Hippocampal formation (tissue), 2 donors: Measurements from ENCODE around the gene TPRG1L.
A peak's percentile ranks its signal among the peaks of the same experiment; 100 is the strongest.
"Not testable (repeated sequence)": the region's sequence is repeated elsewhere in the genome, so short reads cannot be mapped to it uniquely, and the experiment has no call there.

ENCODE experiments used
- DNase-seq, 2 donors: peaks; one replicate each; lab custom pipeline; 2025; lab: John Stamatoyannopoulos, UW

Gene TPRG1L

DNA sequence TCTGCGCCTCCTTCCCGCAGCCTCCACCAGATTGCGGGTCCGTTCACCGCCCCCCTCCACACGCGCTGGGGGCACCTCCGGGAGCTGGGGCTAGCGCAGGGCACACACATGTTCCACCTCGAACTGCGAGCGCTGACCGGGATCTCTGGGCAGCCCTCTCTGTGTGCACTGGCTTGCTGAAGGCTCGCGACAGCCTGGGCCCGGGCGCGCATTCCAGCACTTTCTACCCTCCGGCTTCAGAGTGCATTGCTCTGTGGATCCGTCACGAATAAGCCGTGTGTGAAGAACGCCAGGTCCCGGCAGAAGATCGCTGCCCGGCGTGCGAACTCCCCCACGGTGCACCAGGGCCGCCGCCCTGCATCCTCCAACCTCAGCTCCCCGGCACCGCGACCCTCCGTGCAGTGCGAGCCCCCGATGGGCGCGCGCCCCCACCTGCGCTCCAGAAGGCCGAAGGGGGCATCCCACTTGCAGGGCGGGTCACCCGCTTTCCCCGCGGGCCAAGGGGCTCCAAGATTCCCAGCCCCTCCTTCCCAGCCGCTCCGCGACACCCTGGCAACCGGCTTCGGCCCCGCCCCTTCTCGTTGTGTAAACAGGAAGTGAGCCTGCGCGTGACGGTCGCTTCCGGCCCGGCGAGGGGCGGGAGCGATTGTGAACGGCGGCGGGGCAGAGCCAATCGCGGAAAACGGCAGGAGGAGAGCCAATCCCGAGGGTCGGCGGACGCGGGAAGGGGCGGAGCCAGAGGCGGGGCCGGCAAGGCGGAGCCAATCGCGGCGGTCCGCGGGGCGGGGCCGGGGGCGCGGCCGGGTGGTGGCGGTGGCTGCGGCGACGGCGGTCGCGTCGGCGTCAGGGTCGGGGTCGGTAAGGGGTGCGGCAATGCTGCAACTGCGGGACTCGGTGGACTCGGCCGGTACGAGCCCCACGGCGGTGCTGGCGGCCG, at the start of gene TPRG1L:
Gene TPRG1L, plus strand, starts transcription at position 816 of the 937 bp plus-strand sequence. Its CDS starts 58 bp downstream, at position 874.
- peak; percentile 96 to 98 for DNase-seq

DNA sequence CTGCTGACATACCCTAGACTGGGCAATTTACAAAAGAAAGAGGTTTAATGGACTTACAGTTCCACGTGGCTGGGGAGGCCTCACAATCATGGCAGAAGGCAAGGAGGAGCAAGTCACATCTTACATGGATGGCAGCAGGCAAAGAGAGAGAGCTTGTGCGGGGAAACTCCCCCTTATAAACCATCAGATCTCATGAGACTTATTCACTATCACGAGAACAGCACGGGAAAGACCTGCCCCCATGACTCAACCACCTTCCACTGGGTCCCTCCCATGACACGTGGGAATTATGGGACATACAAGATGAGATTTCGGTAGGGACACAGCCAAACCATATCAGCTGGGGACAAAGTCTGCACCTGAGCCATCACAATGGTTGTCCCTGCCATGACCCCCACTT, 49.3 kb upstream of the TPRG1L start:
- not testable (repeated sequence) for DNase-seq

DNA sequence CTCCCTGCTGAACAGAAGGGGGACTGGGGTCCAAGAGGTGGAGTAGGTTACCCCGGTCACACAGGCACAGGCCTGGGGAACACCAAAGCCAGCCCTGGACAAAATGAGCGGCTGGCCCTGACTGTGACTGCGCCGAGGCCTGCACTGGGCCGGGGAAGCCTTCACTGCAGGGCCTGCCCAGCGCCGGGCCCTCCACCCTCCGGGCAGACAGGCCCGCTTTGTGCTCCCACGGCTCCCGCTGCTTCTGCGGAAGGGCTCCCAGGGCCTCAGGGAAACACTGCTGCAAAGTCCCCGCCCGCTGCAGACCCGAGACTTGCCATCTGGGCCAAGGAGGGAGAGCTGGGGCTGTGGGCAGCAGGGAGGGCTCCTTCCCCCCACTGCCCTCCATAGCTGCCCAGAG, 48.8 kb upstream of the TPRG1L start:
- DNase-seq = no peak

DNA sequence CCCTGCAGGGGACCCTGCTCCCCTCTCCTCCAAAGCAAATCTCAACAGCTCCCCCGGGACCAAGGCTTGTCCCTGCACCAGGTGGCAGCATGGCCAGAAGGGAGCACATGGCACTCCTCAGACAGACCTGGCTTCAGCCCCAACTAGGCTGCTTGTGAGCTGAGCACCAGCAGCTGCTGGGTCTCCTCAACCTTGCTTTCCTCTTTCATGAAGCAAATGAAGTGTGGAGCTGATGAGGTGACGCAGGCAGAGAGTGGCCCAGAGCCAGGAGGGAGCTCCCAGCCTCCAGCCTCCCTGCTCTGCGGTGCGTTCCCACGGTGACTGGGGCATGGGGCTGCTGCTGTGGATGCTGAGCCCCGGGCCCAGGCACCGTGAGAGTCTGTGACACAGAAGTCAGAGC, 47.5 kb upstream of the TPRG1L start:
- DNase-seq = no peak

DNA sequence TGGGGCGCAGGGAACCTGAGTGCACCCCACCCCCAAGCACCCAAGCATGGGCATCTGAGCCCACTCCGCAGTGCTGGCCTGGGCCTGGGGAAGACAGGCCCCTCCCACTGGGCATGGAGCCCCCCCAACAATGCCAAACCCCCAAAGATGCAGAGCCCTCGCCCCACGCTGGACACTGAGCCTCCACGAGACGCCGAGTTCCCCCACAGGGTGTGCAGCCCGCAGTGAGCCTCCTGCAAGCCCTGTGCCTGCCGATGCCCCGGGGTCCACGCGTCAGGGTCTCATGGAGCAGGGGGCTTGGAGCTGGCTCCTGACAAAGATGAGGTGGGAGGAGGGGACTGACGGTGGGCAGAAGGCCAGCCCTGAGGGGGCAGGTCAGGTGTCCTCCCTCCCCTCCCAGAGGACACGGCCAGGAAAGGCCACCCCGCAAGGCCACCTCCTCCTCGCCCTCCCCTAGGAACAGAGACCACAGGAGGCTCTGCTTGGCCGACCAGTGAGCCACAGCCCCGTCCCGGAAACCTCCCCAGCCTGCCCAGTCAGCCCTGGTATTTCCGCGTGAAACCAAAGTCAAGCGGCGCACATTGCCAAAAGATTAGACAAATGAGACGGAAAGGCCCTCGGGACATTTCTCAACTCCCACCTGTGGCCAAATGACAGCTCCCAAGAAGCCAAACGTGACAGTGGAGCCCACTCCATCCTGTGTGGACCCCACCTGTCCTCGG, 46.9 kb upstream of the TPRG1L start:
- no peak for DNase-seq

DNA sequence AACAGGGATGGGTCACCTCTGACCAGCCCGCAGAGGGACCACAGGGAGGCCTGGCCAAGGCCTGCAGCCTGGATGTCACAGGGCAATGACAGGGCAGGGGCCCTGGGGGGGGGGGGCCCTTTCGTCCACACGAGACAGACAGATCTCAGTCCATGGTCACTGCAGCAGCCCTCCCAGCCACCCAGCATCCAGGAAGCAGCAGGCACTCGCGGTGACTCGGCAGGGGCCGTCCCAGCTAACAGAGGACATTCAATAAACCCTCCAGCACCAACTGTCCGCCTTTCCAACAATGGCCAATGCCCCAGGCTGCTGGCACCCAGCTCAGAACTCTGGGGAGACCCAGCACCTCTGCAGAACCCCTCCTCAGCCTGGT, 46.4 kb upstream of the TPRG1L start:
- DNase-seq = no peak

DNA sequence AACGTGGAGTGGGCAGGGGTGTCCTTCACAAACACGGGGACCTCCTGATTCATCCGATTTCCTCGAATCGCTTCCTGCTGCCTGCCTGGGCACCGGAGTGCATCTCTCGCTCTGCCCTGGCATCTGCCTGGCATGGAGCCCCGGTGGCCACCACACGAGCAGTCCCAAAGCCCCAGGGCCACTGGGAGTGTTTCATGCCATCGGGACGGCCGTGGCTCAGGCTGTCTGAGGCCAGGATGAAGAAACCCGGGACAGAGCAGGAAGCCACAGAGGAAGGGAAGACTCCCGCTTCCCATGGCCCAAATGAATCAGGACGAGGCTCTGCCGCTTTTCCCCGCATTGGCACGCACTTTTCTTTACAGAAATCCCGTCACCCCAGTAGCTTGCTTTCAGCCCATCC, 45.9 kb upstream of the TPRG1L start:
- DNase-seq = no peak

DNA sequence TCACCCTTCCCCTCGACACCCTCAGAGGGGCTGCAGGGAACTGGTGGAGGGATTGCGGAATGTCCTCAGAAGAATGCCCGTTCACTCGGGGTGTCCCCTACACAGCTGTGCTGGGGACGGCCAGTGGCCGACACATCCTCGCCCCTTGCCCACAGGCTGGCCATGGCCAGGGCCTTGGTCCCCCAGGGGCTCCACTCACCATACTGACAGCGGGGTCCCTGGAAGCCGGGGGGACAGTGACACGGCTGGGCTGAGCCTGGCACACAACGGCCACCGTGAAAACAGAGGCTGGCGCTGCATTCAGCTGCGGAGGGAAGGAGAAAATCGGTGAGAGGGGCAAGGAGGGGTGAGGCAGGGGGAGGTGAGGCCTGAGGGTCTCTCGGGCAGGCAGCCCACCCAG, 45.2 kb upstream of the TPRG1L start:
- DNase-seq = no peak

DNA sequence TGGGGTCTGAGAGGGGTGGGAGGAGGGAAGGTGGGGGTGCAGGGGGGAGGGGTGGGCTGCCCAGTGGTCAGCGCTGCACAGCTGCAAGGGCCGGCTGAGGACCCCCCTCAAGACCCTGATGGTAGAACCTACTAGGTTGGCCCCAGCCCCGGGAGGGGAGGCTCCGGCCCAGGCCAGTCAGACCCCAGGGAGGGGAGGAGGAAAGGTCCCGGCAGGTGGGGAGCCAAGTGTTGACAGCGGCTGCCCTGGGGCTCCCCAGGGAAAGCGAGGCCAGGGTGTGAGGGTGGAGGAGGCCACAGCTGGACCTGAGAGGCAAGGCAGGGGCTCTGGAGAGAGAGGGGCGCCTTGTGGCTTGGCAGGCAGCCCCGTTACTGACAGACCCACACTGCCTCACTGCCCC, 44.6 kb upstream of the TPRG1L start:
- DNase-seq = no peak

DNA sequence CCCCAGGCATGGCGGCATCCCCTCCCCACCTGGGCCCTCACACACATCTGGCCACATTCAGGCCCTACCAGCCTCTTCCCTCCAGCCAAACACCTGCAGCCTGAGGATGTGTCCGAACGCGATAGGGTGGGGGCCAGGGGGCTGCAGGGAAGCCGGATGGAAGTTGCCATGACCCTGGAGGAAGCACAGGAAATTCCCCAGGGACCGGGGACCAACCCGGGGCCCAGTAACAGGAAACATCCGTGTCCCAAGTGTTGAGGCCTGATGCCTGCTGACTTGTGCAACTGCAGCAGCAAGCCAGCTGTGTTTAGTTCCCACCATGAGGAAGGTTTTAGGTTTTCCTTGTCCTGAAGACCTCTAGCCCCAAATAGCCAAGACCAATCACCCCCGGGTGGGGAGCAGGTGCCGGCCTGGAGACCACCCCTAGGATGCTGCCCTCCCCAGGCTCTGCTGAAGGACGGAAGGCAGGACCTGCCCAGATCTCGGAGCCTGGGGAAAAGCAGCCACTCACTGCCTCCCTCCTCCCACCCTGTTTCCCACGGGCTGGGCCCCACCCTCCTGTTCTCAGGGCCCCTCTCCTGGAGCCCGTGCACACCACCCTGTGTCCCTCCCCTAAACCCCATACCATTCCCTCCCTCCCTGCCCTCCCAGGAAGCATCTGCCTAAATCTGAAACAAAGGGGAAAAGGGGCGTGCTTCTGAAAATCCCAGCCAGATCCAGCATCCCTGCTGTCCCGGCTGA, 43.3 kb upstream of the TPRG1L start:
- DNase-seq = no peak

DNA sequence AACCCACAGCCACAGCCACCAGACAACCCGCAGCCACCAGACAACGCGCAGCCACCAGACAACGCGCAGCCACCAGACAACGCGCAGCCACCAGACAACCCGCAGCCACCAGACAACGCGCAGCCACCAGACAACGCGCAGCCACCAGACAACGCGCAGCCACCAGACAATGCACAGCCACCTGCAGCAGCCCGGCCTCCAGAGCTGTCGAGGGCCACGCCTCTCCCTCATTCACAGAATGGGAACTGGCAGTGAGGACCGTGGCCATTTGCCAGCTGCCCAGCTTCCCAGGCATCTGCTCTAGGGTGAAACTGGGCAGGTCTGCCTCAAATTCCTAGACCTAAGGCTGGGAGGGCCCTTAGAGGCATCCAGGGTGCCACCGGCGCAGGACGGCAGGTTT, 41.1 kb upstream of the TPRG1L start:
- not testable (repeated sequence) for DNase-seq

DNA sequence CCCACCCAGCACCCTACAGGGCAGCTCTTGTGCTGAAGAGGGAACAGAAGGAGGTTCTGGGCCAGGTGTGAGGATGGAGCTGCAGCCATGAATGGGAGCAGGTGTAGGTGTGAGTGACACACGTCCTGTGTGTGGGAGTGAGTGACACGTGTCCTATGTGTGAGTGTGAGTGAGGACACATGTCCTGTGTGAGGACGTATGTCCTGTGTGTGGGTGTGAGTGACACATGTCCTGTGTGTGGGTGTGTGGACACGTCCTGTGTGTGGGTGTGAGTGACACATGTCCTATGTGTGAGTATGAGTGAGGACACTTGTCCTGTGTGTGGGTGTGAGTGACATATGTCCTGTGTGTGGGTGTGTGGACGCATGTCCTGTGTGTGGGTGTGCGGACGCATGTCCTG, 39.9 kb upstream of the TPRG1L start:
- no peak for DNase-seq

DNA sequence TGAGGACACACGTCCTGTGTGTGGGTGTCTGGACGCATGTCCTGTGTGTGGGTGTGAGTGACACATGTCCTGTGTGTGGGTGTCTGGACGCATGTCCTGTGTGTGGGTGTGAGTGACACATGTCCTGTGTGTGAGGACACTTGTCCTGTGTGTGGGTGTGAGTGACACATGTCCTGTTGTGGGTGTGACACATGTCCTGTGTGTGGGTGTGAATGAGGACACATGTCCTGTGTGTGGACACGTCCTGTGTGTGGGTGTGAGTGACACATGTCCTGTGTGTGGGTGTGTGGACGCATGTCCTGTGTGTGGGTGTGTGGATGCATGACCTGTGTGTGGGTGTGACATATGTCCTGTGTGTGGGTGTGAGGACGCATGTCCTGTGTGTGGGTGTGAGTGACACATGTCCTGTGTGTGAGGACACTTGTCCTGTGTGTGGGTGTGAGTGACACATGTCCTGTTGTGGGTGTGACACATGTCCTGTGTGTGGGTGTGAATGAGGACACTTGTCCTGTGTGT, 39.4 kb upstream of the TPRG1L start:
- DNase-seq = not testable (repeated sequence)

DNA sequence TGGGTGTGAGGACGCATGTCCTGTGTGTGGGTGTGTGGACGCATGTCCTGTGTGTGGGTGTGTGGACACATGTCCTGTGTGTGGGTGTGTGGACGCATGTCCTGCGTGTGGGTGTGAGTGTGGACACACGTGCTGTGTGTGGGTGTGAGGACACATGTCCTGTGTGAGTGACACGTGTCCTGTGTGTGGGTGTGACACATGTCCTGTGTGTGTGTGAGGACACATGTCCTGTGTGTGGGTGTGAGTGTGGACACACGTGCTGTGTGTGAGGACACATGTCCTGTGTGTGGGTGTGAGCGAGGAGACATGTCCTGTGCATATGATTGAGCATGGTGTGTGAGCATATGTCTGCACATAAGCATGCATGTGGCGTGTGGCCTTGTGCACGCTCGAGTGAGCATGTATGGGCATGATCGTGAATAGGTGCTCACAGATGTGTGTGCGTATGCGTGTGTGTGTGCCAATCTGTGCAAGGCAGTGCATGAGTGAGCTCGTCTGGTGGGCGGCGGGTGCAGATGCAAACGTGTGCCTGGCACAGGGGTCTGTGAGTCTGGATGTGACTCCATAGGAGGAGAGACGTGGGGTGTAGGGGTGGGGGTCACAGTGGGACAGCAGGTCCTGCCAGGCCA, 38.8 kb upstream of the TPRG1L start:
- DNase-seq = no peak

DNA sequence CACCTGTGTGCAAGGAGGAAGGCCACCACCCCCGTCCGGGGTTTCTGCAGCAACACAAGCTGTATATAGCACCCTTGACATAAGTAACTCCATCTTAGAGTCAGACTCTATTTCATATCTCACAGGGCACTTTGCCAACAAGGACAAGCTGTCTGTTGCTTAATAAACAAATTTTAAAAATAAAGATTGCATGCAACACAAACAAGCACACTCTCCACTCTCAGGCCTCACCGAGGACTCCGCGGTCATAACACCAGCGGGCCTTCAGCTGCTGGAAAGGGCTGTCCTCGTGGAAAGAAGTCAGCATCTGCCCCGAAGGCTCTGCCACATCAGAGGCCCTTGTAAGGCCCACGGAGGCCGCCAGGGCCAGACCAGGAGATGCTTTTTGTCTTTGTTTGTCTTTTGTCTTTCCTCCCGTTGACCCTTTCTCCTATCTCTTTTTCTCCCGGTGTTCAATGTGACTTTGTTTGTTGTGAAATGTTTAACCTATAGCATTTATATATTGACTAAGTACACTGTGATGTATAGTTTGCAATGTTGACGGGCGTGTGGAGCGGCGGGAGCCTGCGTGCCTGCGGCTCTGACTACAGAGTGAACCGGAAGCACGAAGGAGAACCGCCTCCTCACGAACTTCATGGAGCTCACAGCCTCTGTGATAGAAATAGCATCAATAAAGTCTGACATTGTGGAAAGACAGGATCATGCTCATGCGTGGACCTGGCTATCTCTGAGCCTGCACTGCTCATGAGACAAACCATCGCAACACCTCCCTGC, 37.6 kb upstream of the TPRG1L start:
- DNase-seq = no peak

DNA sequence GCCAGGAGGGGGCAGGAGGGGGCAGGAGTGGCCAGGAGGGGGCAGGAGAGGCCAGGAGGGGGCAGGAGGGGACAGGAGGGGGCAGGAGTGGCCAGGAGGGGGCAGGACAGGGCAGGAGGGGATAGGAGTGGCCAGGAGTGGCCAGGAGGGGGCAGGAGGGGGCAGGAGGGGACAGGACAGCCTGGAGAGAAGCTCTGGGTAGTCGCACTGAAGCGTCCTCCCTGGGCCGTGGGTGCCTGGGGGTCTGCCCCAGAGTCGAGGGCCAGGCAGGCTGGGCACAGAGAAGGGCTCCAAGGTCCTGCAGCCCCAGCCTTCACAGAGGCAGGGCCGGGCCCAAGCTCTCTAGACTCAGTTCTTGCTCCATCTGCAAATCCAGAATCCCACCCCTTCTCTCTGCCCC, 36.4 kb upstream of the TPRG1L start:
- no peak for DNase-seq

DNA sequence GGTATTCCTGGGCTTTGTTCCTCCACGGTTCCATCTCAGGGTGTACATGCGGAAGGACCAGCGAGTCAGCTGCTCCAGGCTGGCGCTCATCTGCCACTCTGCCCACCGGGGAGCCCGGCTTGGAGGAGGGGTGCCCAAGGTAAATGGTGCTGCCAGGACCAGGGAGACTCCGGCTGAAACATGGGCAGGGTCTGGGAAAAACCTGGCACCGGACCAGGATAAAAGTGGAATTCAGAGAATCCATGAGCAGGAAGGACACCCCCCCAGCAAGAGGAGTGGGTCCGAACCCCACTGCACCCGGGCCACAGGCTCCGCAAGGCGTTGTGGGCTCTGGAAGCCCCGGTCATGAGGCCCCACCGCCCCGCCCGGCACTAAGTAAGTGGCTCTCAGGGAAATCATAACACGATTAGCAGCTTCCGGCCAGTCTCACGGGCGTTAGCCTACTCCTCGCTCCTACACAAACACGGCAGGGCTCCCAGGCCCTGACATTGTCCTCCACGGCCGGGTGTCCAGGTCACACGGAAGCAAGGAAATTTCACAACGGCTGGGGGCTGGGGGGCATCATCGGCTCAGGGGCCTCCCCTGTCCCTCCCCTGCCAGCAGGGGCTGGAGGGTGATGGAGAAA, 34.6 kb upstream of the TPRG1L start:
- no peak for DNase-seq

DNA sequence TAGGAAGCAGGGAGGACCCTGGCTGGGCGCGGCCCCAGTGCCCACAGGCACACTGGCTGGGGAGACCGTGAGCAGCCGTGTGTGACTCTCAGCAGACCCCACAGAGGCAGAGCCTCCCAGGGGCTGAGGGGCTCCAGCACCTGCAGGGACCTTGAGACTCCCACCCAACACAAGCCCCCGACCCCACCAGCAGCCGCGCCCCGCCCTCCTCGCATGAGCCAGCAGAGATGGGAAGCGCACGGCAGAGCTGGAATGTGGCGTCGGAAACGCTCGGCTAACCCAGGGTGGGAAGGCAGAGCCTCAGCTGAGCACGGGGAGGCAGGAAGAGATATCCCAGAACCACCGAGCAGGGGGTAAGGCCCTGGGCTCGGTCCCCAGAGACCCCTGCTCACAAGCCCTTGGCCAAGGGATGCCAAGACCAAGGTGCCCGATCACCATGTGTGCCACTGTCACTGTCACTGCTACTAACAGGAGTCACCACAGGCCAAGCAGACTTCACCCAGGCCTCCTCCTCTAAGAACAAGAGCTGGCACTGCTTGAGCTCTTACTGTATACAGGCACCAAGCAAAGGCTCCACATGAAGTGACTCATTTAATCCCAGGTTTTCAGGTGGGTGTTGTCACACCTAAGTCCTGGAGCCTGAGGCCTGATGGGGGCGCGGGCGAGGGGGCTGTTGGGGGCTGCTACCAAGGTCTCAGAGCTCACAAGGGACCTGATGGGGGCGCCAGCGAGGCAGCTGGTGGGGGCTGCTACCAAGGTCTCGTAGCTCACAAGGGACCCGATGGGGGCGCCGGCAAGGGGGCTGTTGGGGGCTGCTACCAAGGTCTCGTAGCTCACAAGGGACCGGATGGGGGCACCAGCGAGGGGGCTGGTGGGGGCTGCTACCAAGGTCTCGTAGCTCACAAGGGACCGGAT, 33.6 kb upstream of the TPRG1L start:
- DNase-seq = no peak

DNA sequence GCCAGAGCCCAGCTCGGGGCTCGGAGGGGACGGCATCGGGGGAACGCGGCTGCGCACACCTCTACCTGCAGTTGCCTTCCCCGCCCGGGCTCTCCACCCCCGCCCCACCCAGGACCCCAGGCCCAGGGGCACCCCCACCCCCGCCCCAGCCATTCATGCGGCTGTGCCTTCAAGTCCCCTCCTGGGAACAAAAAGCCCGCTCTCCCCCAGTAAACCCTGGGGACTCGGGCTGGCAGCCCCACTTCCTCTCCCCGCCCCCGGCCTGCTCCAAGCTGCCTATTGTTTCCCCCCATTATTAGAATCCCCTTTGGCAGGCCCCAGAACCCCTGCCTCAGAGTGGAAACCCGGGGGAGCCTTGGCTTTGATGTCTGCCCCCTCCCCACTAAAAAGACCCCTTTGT, 31.5 kb upstream of the TPRG1L start:
- no peak for DNase-seq
